Measurements from ENCODE around the gene MRGPRX2. TPM values are rescaled to one million over a fixed set of nuclear protein-coding genes. Genes with fewer than 3 reads are reported as not detected.

Gene MRGPRX2
- not detected in 2 replicates for total RNA-seq (2011; cell fraction: chromatin; rRNA removed; ENCODE audit: low replicate concordance)
- total RNA-seq (2011; cell fraction: nucleolus; rRNA removed) = 0.17 TPM in 1 of 2 replicates, not detected in the other
- not detected in 2 replicates for total RNA-seq (2011; cell fraction: nucleoplasm; rRNA removed)
- total RNA-seq (2014; rRNA removed) (not detected in 2 replicates), total RNA-seq (2014; rRNA removed; fragmentation: Illumina TruSeq; extraction: Trizol) (not detected in 2 replicates), total RNA-seq (2015; rRNA removed; fragmentation: Illumina TruSeq; extraction: Trizol) (not detected in 2 replicates), total RNA-seq (2021) (not detected in 2 replicates), polyA plus RNA-seq (2011; rRNA removed) (0.04 TPM in 1 of 2 replicates, not detected in the other), polyA plus RNA-seq (2014; fragmentation: Illumina TruSeq; extraction: Trizol) (not detected in 2 replicates), polyA plus RNA-seq (2014; fragmentation: Nextera tagmentation; extraction: Ambion mirVana) (not detected), polyA plus RNA-seq (2014; rRNA removed) (not detected in 2 replicates), polyA minus RNA-seq (2011; rRNA and poly(A)+ RNA removed) (not detected in 2 replicates), Bru-seq, nascent RNA (not detected), BruChase-seq, experiment 1, labeled RNA remaining after a 2-hour chase (not detected), BruChase-seq, experiment 2, labeled RNA remaining after a 6-hour chase (not detected)
- 0.06 TPM in 1 of 2 replicates, not detected in the other for polyA plus RNA-seq (2011; cell fraction: cytosol; rRNA removed)
- polyA plus RNA-seq (2011; cell fraction: nucleus; rRNA removed) = 0.11 TPM in 1 of 2 replicates, not detected in the other
- 0.04 TPM in 1 of 2 replicates, not detected in the other for polyA plus RNA-seq (2012)
- not detected in 2 replicates for polyA minus RNA-seq (2011; cell fraction: cytosol; rRNA and poly(A)+ RNA removed)
- polyA minus RNA-seq (2011; cell fraction: nucleus; rRNA and poly(A)+ RNA removed) = not detected in 2 replicates
- long read RNA-seq, experiment 1 = 0 reads
- long read RNA-seq, experiment 2 = 0 reads
- long read RNA-seq, experiment 3 = 0 reads

GRCh38 chr11:19060629-19061028, at the start of gene MRGPRX2:
TSS of gene MRGPRX2 (minus strand) at chr11:19060717. CDS start at chr11:19056402, 4,315 bp downstream.
- 0% methylated on average over 4 of the region's 4 CpGs for WGBS (ENCODE audit: insufficient coverage, low coverage, missing lambda C conversion rate)
- intact Hi-C loops (cut with micrococcal nuclease) = no loop called here

More at GRCh38 chr11:19060629-19061028, at the start of gene MRGPRX2:
- POLR2A ChIA-PET = no interaction called here
- no peaks in the 10 kb centered on the region for H3K36me3 ChIP-seq (ENCODE audit: control insufficient read depth, insufficient read depth, low read length)
- no peaks in the 10 kb centered on the region for H3K9me3 ChIP-seq (replicated peaks; ENCODE audit: control insufficient read depth, insufficient read depth, low read depth, low read length)
- in situ Hi-C loops (cut with MboI) = loop anchor here (25.0 kb wide), 1 partner anchor 702 kb away; no protein-coding TSS in a partner anchor
- no peak within 1 kb of the TSS for H3K4me3 ChIP-seq
- DNase-seq (ENCODE audit: extremely low read depth in 1 of 4, low spot score in 3 of 4) (no peak), FAIRE-seq (no peak), ATAC-seq (no peak)
- H3K4me2 ChIP-seq (ENCODE audit: insufficient read depth, low read length) = no peak within 1 kb of the TSS
- H3K79me2 ChIP-seq (ENCODE audit: control insufficient read depth, insufficient read depth, low read length) = no peaks in the 10 kb centered on the region
- H3K9me1 ChIP-seq (ENCODE audit: control insufficient read depth, insufficient read depth, low read length) = no peaks in the 10 kb centered on the region
- CTCF ChIA-PET (ENCODE audit: low intra/inter-chr PET ratio) = no interaction called here
- H3K27me3 ChIP-seq (ENCODE audit: control insufficient read depth in 2 of 2, insufficient read depth in 2 of 2, low read length in 2 of 2) = peaks cover 0 to 7% of the 10 kb centered on the region in 2 experiments; a peak in 2 of 5 replicates
- no peak within 1 kb of the TSS for H3K27ac ChIP-seq (ENCODE audit: extremely low read depth, low read depth, low read length)
- TF ChIP-seq ZBTB43 (CRISPR knock-in tag; IDR thresholded peaks at IDR 0.05) (no peak), GTF2A2 (tag; IDR thresholded peaks at IDR 0.05) (no peak), HLTF (IDR thresholded peaks at IDR 0.05) (no peak), MYNN (IDR thresholded peaks at IDR 0.05) (no peak), MYNN (CRISPR knock-in tag; IDR thresholded peaks at IDR 0.05) (no peak), IRF2 (CRISPR knock-in tag; IDR thresholded peaks at IDR 0.05) (no peak), ZFPM2 (CRISPR knock-in tag; IDR thresholded peaks at IDR 0.05) (no peak), ZNF212 (CRISPR knock-in tag; IDR thresholded peaks at IDR 0.05) (no peak), LEF1 (IDR thresholded peaks at IDR 0.05) (no peak)
- H2AFZ ChIP-seq (ENCODE audit: low read depth, low read length) = no peak within 1 kb of the TSS
- H4K20me1 ChIP-seq (replicated peaks; ENCODE audit: control insufficient read depth, insufficient read depth, low read length) = no peaks in the 10 kb centered on the region
- BruUV-seq (replicated peaks) = no TSS peak
- H3K9ac ChIP-seq (ENCODE audit: insufficient read depth in 1 of 2, low read depth in 2 of 2, low read length in 2 of 2) = no peak within 1 kb of the TSS
- peaks cover 0 to 3% of the 10 kb centered on the region in 2 experiments; a peak in 1 of 5 replicates for H3K4me1 ChIP-seq (replicated peaks in 1 of 2; ENCODE audit: control insufficient read depth in 2 of 2, insufficient read depth in 2 of 2, low read length in 2 of 2)
